HG02970 (cell line): ENCODE results near the gene MUC6.

Experiments
- ATAC-seq: cut with Tn5 transposase; IDR thresholded peaks from one replicate; pipeline ENCODE4 v1.9.1; 2021; ENCODE audit warnings: mild to moderate bottlenecking, moderate library complexity, moderate number of reproducible peaks; ENCODE audit not compliant: unreplicated experiment, low FRiP score

Gene MUC6

GRCh38 chr11:1012740-1013630 lies 23.5 kb downstream of the MUC6 start:
- ATAC-seq: no peak

GRCh38 chr11:1012291-1012690 lies 24.2 kb downstream of the MUC6 start:
- no peak for ATAC-seq

- ATAC-seq: no peak
These were observed 25.2 kb downstream of the MUC6 start for GRCh38 chr11:1011320-1011698.

- no peak for ATAC-seq
These were observed 25.8 kb downstream of the MUC6 start for GRCh38 chr11:1010551-1011319.

GRCh38 chr11:1009991-1010390 lies 26.5 kb downstream of the MUC6 start:
- ATAC-seq: no peak

GRCh38 chr11:1009371-1009770 lies 27.1 kb downstream of the MUC6 start:
- no peak for ATAC-seq

- no peak for ATAC-seq
These were observed 27.7 kb downstream of the MUC6 start for GRCh38 chr11:1008803-1009145.

GRCh38 chr11:1008001-1008802 lies 28.3 kb downstream of the MUC6 start:
- ATAC-seq: no peak

GRCh38 chr11:1007279-1007678 lies 29.2 kb downstream of the MUC6 start:
- no peak for ATAC-seq

- no peak for ATAC-seq
These were observed 29.8 kb downstream of the MUC6 start for GRCh38 chr11:1006762-1007161.

GRCh38 chr11:1005928-1006327 lies 30.6 kb downstream of the MUC6 start:
- ATAC-seq: no peak

GRCh38 chr11:1003159-1003558 lies 33.4 kb downstream of the MUC6 start:
- no peak for ATAC-seq

- no peak for ATAC-seq
These were observed 34.0 kb downstream of the MUC6 start for GRCh38 chr11:1002406-1002984.

GRCh38 chr11:1001617-1002405 lies 34.7 kb downstream of the MUC6 start:
- no peak for ATAC-seq

- ATAC-seq: no peak
These were observed 35.9 kb downstream of the MUC6 start for GRCh38 chr11:1000357-1001278.

- ATAC-seq: no peak
These were observed 37.5 kb downstream of the MUC6 start for GRCh38 chr11:999009-999408.

- ATAC-seq: no peak
These were observed 38.6 kb downstream of the MUC6 start for GRCh38 chr11:997907-998306.

GRCh38 chr11:996681-997080 lies 39.8 kb downstream of the MUC6 start:
- ATAC-seq: no peak
